ENCODE measurements around the gene ADAM8.
A peak's percentile ranks its signal among the peaks of the same experiment; 100 is the strongest.

The ADAM8 gene

GRCh38 chr10:133309100-133309719 is 32.5 kb upstream of the ADAM8 start:
- DNase-seq (ENCODE audit: extremely low read depth in 1 of 2, low read depth in 1 of 2) = peak; percentile 90 to 91

GRCh38 chr10:133308421-133309099 is 31.9 kb upstream of the ADAM8 start, which contains the start of the genes TUBGCP2 and ZNF511:
TSS of gene TUBGCP2 (minus strand) at chr10:133308872. CDS start at chr10:133302941, 5,931 bp downstream.
TSS of gene ZNF511 (plus strand) at chr10:133308914. CDS start at chr10:133308944, 30 bp downstream.
- peak; percentile 67 to 83 for DNase-seq (ENCODE audit: extremely low read depth in 1 of 2, low read depth in 1 of 2)

- DNase-seq (ENCODE audit: extremely low read depth in 1 of 2, low read depth in 1 of 2) = peak; percentile 79 to 81
These were observed 31.2 kb upstream of the ADAM8 start for GRCh38 chr10:133307776-133308420.

- no peak for DNase-seq (ENCODE audit: extremely low read depth in 1 of 2, low read depth in 1 of 2)
These were observed 30.3 kb upstream of the ADAM8 start for GRCh38 chr10:133306941-133307379.

- no peak for DNase-seq (ENCODE audit: extremely low read depth in 1 of 2, low read depth in 1 of 2)
These were observed 29.4 kb upstream of the ADAM8 start for GRCh38 chr10:133306097-133306476.

GRCh38 chr10:133303206-133303605 is 26.5 kb upstream of the ADAM8 start:
- DNase-seq (ENCODE audit: extremely low read depth in 1 of 2, low read depth in 1 of 2) = no peak

- no peak for DNase-seq (ENCODE audit: extremely low read depth in 1 of 2, low read depth in 1 of 2)
These were observed 25.6 kb upstream of the ADAM8 start for GRCh38 chr10:133302230-133302629.

GRCh38 chr10:133299738-133300137 is 23.1 kb upstream of the ADAM8 start:
- DNase-seq (ENCODE audit: extremely low read depth in 1 of 2, low read depth in 1 of 2) = no peak

- no peak for DNase-seq (ENCODE audit: extremely low read depth in 1 of 2, low read depth in 1 of 2)
These were observed 22.6 kb upstream of the ADAM8 start for GRCh38 chr10:133299224-133299623.

- DNase-seq (ENCODE audit: extremely low read depth in 1 of 2, low read depth in 1 of 2) = no peak
These were observed 21.8 kb upstream of the ADAM8 start for GRCh38 chr10:133298466-133298865.

GRCh38 chr10:133297504-133297903 is 20.8 kb upstream of the ADAM8 start:
- DNase-seq (ENCODE audit: extremely low read depth in 1 of 2, low read depth in 1 of 2) = no peak

- no peak for DNase-seq (ENCODE audit: extremely low read depth in 1 of 2, low read depth in 1 of 2)
These were observed 19.0 kb upstream of the ADAM8 start for GRCh38 chr10:133295426-133296320.

GRCh38 chr10:133294189-133294588 is 17.5 kb upstream of the ADAM8 start:
- no peak for DNase-seq (ENCODE audit: extremely low read depth in 1 of 2, low read depth in 1 of 2)

GRCh38 chr10:133293810-133294119 is 17.1 kb upstream of the ADAM8 start:
- DNase-seq (ENCODE audit: extremely low read depth in 1 of 2, low read depth in 1 of 2) = no peak

- no peak for DNase-seq (ENCODE audit: extremely low read depth in 1 of 2, low read depth in 1 of 2)
These were observed 16.5 kb upstream of the ADAM8 start for GRCh38 chr10:133292919-133293809.

GRCh38 chr10:133289761-133290160 is 13.1 kb upstream of the ADAM8 start:
- no peak for DNase-seq (ENCODE audit: extremely low read depth in 1 of 2, low read depth in 1 of 2)

GRCh38 chr10:133287832-133288500 is 11.3 kb upstream of the ADAM8 start:
- no peak for DNase-seq (ENCODE audit: extremely low read depth in 1 of 2, low read depth in 1 of 2)

- DNase-seq (ENCODE audit: extremely low read depth in 1 of 2, low read depth in 1 of 2) = no peak
These were observed 9.7 kb upstream of the ADAM8 start for GRCh38 chr10:133286366-133286765.

GRCh38 chr10:133285217-133285616 is 8.5 kb upstream of the ADAM8 start:
- no peak for DNase-seq (ENCODE audit: extremely low read depth in 1 of 2, low read depth in 1 of 2)

- no peak for DNase-seq (ENCODE audit: extremely low read depth in 1 of 2, low read depth in 1 of 2)
These were observed 7.3 kb upstream of the ADAM8 start for GRCh38 chr10:133283931-133284330.

All from activated CD8-positive, alpha-beta memory T cell treated with anti-CD3 and anti-CD28 coated beads for 1 hour (primary cell).